H1 (cell line): ENCODE results near the gene RYK. TPM values are rescaled to one million over a fixed set of nuclear protein-coding genes. Genes with fewer than 3 reads are reported as not detected.

ENCODE experiments used
- CTCF ChIA-PET: fragments of 300-600 bp; sonication (Branson Sonifier 250); formaldehyde crosslinking; loops from one replicate; lab custom pipeline; 2021; ENCODE audit not compliant: partially characterized antibody; lab: Charles Lee
- POLR2A ChIA-PET: fragments of 300-600 bp; sonication (Branson Sonifier 250); formaldehyde crosslinking; loops from one replicate; lab custom pipeline; 2021; ENCODE audit warnings: inconsistent platforms; ENCODE audit not compliant: partially characterized antibody; lab: Charles Lee
- DNase-seq, 2 experiments: peaks; one replicate each; pipeline versions ENCODE4 v3.0.0 to v3.0.0-alpha.2; 2010 to 2022; ENCODE audit warnings: low spot score in 2 of 2, low read depth in 1 of 2, mixed read lengths in 1 of 2
- FAIRE-seq: peaks from 2 replicates; lab custom pipeline; 2011; peaks lifted over from hg19 to GRCh38; lab: Jason Lieb, UNC
- H2AFZ ChIP-seq: 2 replicates; pipeline ENCODE4 v1.8.1; 2012; ENCODE audit warnings: low read length, inconsistent platforms
- H2AK5ac ChIP-seq: 2 replicates; pipeline ENCODE4 v1.6.1; 2013; ENCODE audit warnings: low read depth, low read length
- H2BK120ac ChIP-seq: replicated peaks from 2 replicates; pipeline ENCODE3; 2013; ENCODE audit warnings: low read depth, low read length, inconsistent platforms
- H2BK12ac ChIP-seq: 2 replicates; pipeline ENCODE4 v1.6.1; 2013; ENCODE audit warnings: low read depth, low read length
- H2BK15ac ChIP-seq: 2 replicates; pipeline ENCODE4 v1.6.1; 2013; ENCODE audit warnings: low read length
- H2BK20ac ChIP-seq: 2 replicates; pipeline ENCODE4 v1.6.1; 2013; ENCODE audit warnings: low read length
- H2BK5ac ChIP-seq: 2 replicates; pipeline ENCODE4 v1.6.1; 2013; ENCODE audit warnings: low read depth, low read length
- H3K14ac ChIP-seq: 2 replicates; pipeline ENCODE4 v1.6.1; 2013; ENCODE audit warnings: inconsistent platforms; ENCODE audit not compliant: insufficient read length
- H3K18ac ChIP-seq: 2 replicates; pipeline ENCODE4 v1.6.1; 2013; ENCODE audit warnings: low read length; ENCODE audit errors: extremely low read depth
- H3K23ac ChIP-seq: 2 replicates; pipeline ENCODE4 v1.6.1; 2013; ENCODE audit warnings: inconsistent platforms; ENCODE audit not compliant: insufficient read length
- H3K23me2 ChIP-seq: 2 replicates; pipeline ENCODE4 v1.6.1; 2013; ENCODE audit warnings: low read depth, low read length
- H3K27ac ChIP-seq: 2 replicates; pipeline ENCODE4 v1.6.1; 2011; ENCODE audit warnings: low read depth, low read length, inconsistent platforms
- H3K27me3 ChIP-seq, 4 experiments: replicated peaks in 1 of 4; 1 replicate in 1 of 4; 2 replicates in 3 of 4; pipeline versions ENCODE4 v1.6.1 to v1.8.1; 2011 to 2013; ENCODE audit warnings: low read length in 3 of 4, mild to moderate bottlenecking in 3 of 4, inconsistent platforms in 2 of 4, mixed read lengths in 2 of 4, moderate library complexity in 1 of 4; ENCODE audit not compliant: control insufficient read depth in 3 of 4, insufficient read depth in 3 of 4; ENCODE audit errors: extremely low read depth in 1 of 4
- H3K36me3 ChIP-seq, 4 experiments: 2 replicates each; pipeline versions ENCODE4 v1.6.1 to v1.8.1; 2011 to 2013; ENCODE audit warnings: mild to moderate bottlenecking in 4 of 4, low read length in 3 of 4, moderate library complexity in 2 of 4, control low read depth in 1 of 4, inconsistent platforms in 1 of 4; ENCODE audit not compliant: insufficient read depth in 4 of 4, control insufficient read depth in 2 of 4
- H3K4ac ChIP-seq: replicated peaks from 2 replicates; pipeline ENCODE3; 2013; ENCODE audit warnings: low read length, low read depth, mixed read lengths, inconsistent platforms; ENCODE audit not compliant: insufficient read length
- H3K4me1 ChIP-seq, 4 experiments: replicated peaks in 1 of 4; 1 replicate in 1 of 4; 2 replicates in 3 of 4; pipeline versions ENCODE4 v1.6.1 to v1.8.1; 2011 to 2013; ENCODE audit warnings: low read length in 3 of 4, inconsistent platforms in 2 of 4, mixed read lengths in 1 of 4; ENCODE audit not compliant: insufficient read depth in 4 of 4, control insufficient read depth in 3 of 4
- H3K4me2 ChIP-seq, 2 experiments: 2 replicates each; pipeline versions ENCODE4 v1.6.1 to v1.8.1; 2011 to 2013; ENCODE audit warnings: low read depth in 2 of 2, low read length in 2 of 2, control low read depth in 1 of 2, inconsistent platforms in 1 of 2, mild to moderate bottlenecking in 1 of 2; ENCODE audit not compliant: insufficient read depth in 1 of 2
- H3K4me3 ChIP-seq, 4 experiments: fragments of 200-600, 300-600 bp in 1 of 4; sonication (generic), shearing (Covaris generic), sonication (Bioruptor Twin) in 1 of 4; 2 replicates each; pipeline versions ENCODE4 v1.5.1 to v1.8.1; 2011 to 2016; ENCODE audit warnings: low read length in 4 of 4, low read depth in 3 of 4, control low read depth in 2 of 4, inconsistent platforms in 2 of 4, mild to moderate bottlenecking in 2 of 4, mixed read lengths in 1 of 4, moderate library complexity in 1 of 4; ENCODE audit not compliant: insufficient read depth in 2 of 4; ENCODE audit errors: extremely low read depth in 1 of 4
- H3K56ac ChIP-seq: replicated peaks from 2 replicates; pipeline ENCODE3; 2013; ENCODE audit warnings: low read depth, mild to moderate bottlenecking, mixed read lengths, low read length, inconsistent platforms; ENCODE audit not compliant: insufficient read length
- H3K79me1 ChIP-seq: 2 replicates; pipeline ENCODE4 v1.6.1; 2013; ENCODE audit warnings: low read depth, low read length, control low read depth
- H3K79me2 ChIP-seq, 2 experiments: 2 replicates each; pipeline versions ENCODE4 v1.6.1 to v1.8.1; 2012 to 2013; ENCODE audit warnings: low read length in 2 of 2, mild to moderate bottlenecking in 2 of 2, inconsistent platforms in 1 of 2; ENCODE audit not compliant: insufficient read depth in 2 of 2, control insufficient read depth in 1 of 2
- H3K9ac ChIP-seq, 4 experiments: replicated peaks in 1 of 4; 1 replicate in 1 of 4; 2 replicates in 3 of 4; pipeline versions ENCODE4 v1.6.1 to v1.8.1; 2011 to 2013; ENCODE audit warnings: low read depth in 3 of 4, low read length in 3 of 4, control low read depth in 2 of 4, mild to moderate bottlenecking in 2 of 4, moderate library complexity in 2 of 4, inconsistent platforms in 1 of 4; ENCODE audit errors: extremely low read depth in 1 of 4
- H3K9me3 ChIP-seq, 2 experiments: 2 replicates each; pipeline versions ENCODE4 v1.6.1 to v1.8.1; 2012 to 2013; ENCODE audit warnings: mild to moderate bottlenecking in 2 of 2, moderate library complexity in 2 of 2, control low read depth in 1 of 2, inconsistent platforms in 1 of 2, low read depth in 1 of 2, low read length in 1 of 2, mixed read lengths in 1 of 2; ENCODE audit not compliant: insufficient read depth in 2 of 2
- H4K20me1 ChIP-seq, 2 experiments: replicated peaks in 1 of 2; 2 replicates each; pipeline versions ENCODE3 to v1.8.1; 2011 to 2013; ENCODE audit warnings: inconsistent platforms in 2 of 2, low read length in 2 of 2, mild to moderate bottlenecking in 1 of 2; ENCODE audit not compliant: insufficient read depth in 2 of 2, control insufficient read depth in 1 of 2
- H4K5ac ChIP-seq: 2 replicates; pipeline ENCODE4 v1.6.1; 2013; ENCODE audit warnings: low read length, low read depth, mixed read lengths, inconsistent platforms; ENCODE audit not compliant: insufficient read length
- H4K8ac ChIP-seq: 2 replicates; pipeline ENCODE4 v1.8.0; 2013; ENCODE audit warnings: mild to moderate bottlenecking, moderate library complexity, low read length, inconsistent platforms; ENCODE audit not compliant: insufficient read depth; ENCODE audit errors: extremely low read depth
- H4K91ac ChIP-seq: replicated peaks from 2 replicates; pipeline ENCODE3; 2013; ENCODE audit warnings: low read length, mixed read lengths, inconsistent platforms; ENCODE audit not compliant: insufficient read length
- BCL11A ChIP-seq, 2 experiments: IDR thresholded peaks; one replicate each; pipeline ENCODE4 v1.6.1; 2011; ENCODE audit warnings: low read depth in 2 of 2, low read length in 2 of 2, mild to moderate bottlenecking in 2 of 2
- JUND ChIP-seq: IDR thresholded peaks from 2 replicates; pipeline ENCODE4 v1.6.1; 2011; ENCODE audit warnings: mild to moderate bottlenecking, improper control_type of control experiment, low read length
- RAD21 ChIP-seq, 2 experiments: IDR thresholded peaks in 1 of 2; conservative IDR thresholded peaks in 1 of 2; 2 replicates each; pipeline ENCODE4 v1.6.1; 2011; ENCODE audit warnings: low read depth in 2 of 2, low read length in 2 of 2, improper control_type of control experiment in 1 of 2, inconsistent platforms in 1 of 2, mild to moderate bottlenecking in 1 of 2, moderate library complexity in 1 of 2
- SRF ChIP-seq: IDR thresholded peaks from 2 replicates; pipeline ENCODE4 v1.6.1; 2011; ENCODE audit warnings: mild to moderate bottlenecking, low read depth, low read length, moderate library complexity
- TAF7 ChIP-seq: optimal IDR thresholded peaks from 2 replicates; pipeline ENCODE3; 2011; ENCODE audit warnings: low read depth, mild to moderate bottlenecking, inconsistent platforms, low read length, moderate library complexity, borderline replicate concordance
- WGBS, 2 experiments: shearing (Covaris generic) in 1 of 2; methylation state at CpG; one replicate each; pipeline versions ENCODE4 v1.1.6 to v1.1.7; 2013 to 2015; ENCODE audit warnings: low lambda C conversion rate in 2 of 2, mixed read lengths in 2 of 2, inconsistent platforms in 1 of 2, low coverage in 1 of 2, missing lambda C conversion rate in 1 of 2; ENCODE audit not compliant: insufficient replicate concordance in 2 of 2, insufficient coverage in 1 of 2, insufficient read length in 1 of 2; ENCODE audit errors: extremely low coverage in 1 of 2, missing lambda C conversion rate in 1 of 2; 5-methylcytosine and 5-hydroxymethylcytosine counted together
- polyA plus RNA-seq, 7 experiments: library from polyadenylated mRNA; depleted of rRNA in 3 of 7; stranded (reverse) in 5 of 7; unstranded in 2 of 7; fragments of >200 nt in 5 of 7; fragments of 200-250 nt in 2 of 7; gene quantifications; 1 replicate in 5 of 7; 2 replicates in 1 of 7; 4 replicates in 1 of 7; pipeline versions ENCODE4 v1.2.1 to v1.2.3, GENCODE V29; 2011 to 2013; ENCODE audit warnings: missing spikeins in 2 of 7, mixed read lengths in 2 of 7
- total RNA-seq: library from RNA; stranded (reverse); fragmentation: NEBNext Ultra II Directional; extraction: Animal tissue kit (Norgen Biotek cat#: 25700); gene quantifications from 2 replicates; pipeline ENCODE4 v1.2.1, GENCODE V29; 2021

The RYK gene
- total and polyA plus RNA-seq, 2 of the 8 experiments (the other 6 are each of a cell fraction or from before 2014, with no cell fraction given) = 30.5 to 63.8 TPM

- FAIRE-seq (no peak), DNase-seq (no peak)
- no peak overlapping the region for H2BK12ac ChIP-seq
- no peak overlapping the region for H3K9ac ChIP-seq
- CTCF ChIA-PET = interaction anchor here (0.6 to 5.8 kb wide), 15 partner anchors 9 to 285 kb away, joined by 3 to 88 read pairs (median 6); partner anchors contain the start of gene RYK
- H2BK5ac ChIP-seq = no peak overlapping the region
- no peak overlapping the region for H3K4me2 ChIP-seq
- H4K20me1 ChIP-seq = peaks cover 6 to 14% of the 10 kb centered on the region in 2 experiments
- H2AK5ac ChIP-seq = no peak overlapping the region
- H2BK15ac ChIP-seq = no peak overlapping the region
- no peak overlapping the region for H3K14ac ChIP-seq
- no peak overlapping the region for H2BK120ac ChIP-seq
- H3K27ac ChIP-seq = no peak overlapping the region
- no peaks in the 10 kb centered on the region for H3K9me3 ChIP-seq
- no peaks in the 10 kb centered on the region for H3K27me3 ChIP-seq
- POLR2A ChIA-PET = interaction anchor here (1.5 kb wide), 1 partner anchor 12 kb away, joined by 4 read pairs; no protein-coding TSS in a partner anchor
- peaks cover 10% of the 10 kb centered on the region; the same call in 1 of the 2 replicates for H3K79me1 ChIP-seq
- H3K36me3 ChIP-seq = peaks cover 6 to 14% (median 10%) of the 10 kb centered on the region in 4 experiments; a peak in 7 of 8 replicates
- no peaks in the 10 kb centered on the region for H3K4me1 ChIP-seq
- H2AFZ ChIP-seq = no peak overlapping the region
- H3K18ac ChIP-seq = no peak overlapping the region
- no peak overlapping the region for H3K4me3 ChIP-seq
- H4K8ac ChIP-seq = no peak overlapping the region
- H3K23me2 ChIP-seq = no peaks in the 10 kb centered on the region
- no peak overlapping the region for H3K23ac ChIP-seq
- H2BK20ac ChIP-seq = no peak overlapping the region
- 98% methylated on average over 2 of the region's 2 CpGs; no CpG with 5 or more reads in 1 of the 2 experiments for WGBS, 2 experiments
- H3K79me2 ChIP-seq = peaks cover 0 to 15% of the 10 kb centered on the region in 2 experiments; a peak in 2 of 4 replicates
- H4K91ac ChIP-seq = no peak overlapping the region
- TF ChIP-seq SRF (no peak), TAF7 (no peak), JUND (no peak), RAD21 (IDR thresholded peaks at IDR 0.05 in 1 of 2, conservative IDR thresholded peaks at IDR 0.05 in 1 of 2; ENCODE audit: low read depth in 2 of 2, low read length in 2 of 2) (no peak), BCL11A (IDR thresholded peaks at IDR 0.05; ENCODE audit: low read depth in 2 of 2, low read length in 2 of 2) (no peak)
- no peak overlapping the region for H3K56ac ChIP-seq
- H3K4ac ChIP-seq = no peak overlapping the region
- no peak overlapping the region for H4K5ac ChIP-seq
These were observed 36.4 kb downstream of the RYK start for GRCh38 chr3:134214239-134214638.
